Measurements from ENCODE around the gene IZUMO4. TPM values are rescaled to one million over a fixed set of nuclear protein-coding genes. Genes with fewer than 3 reads are reported as not detected.

The IZUMO4 gene
- total RNA-seq, 1 experiment from 2014 or later: 5.3 TPM

DNA sequence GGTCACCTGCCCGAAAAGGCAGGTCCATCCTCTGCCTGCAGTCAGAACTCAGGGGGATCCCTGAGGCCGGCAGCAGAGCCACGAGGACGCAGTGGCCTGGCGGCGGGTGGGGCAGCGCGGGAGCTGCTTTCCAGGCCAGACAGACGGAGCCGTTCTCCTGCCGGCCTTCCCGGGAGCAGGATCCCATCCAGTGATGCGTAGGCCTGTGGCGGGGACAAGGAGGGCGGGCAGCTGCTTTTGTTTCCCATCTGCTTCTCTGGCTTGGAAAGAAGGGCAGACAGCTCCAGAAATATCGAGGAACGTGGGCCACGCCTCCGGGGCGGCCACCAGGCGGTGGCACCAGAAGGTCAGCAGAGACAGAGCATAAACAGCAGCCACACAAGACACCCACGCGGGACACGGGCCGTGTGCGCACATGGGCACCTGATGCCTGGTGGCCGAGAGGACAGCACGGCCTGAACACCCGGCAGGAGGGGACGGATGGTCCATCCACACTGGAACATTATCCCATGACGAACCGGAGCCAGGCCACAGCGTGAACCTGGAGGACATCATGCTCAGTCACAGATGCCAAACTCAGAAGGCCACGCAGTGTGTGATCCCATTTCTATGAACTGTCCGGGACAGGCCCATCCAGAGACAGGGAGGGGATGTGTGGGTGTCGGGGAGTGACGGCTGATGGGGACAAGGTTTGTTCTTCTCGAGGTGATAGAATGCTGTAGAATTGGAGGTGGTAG is 31.8 kb upstream of the IZUMO4 start:
- ChIA-PET CTCF (no interaction called here), POLR2A (interaction anchor here (2.2 kb wide), 1 partner anchor 13 kb away, joined by 6 read pairs; no protein-coding TSS in a partner anchor)
- DNase-seq (ENCODE audit: unreplicated experiment): no peak
- H3K4me3 Mint-ChIP-seq (ENCODE audit: unreplicated experiment): no peak overlapping the region
- peaks cover 13% of the 10 kb centered on the region for H3K4me1 Mint-ChIP-seq (ENCODE audit: insufficient read depth, unreplicated experiment)
- H3K27ac Mint-ChIP-seq (ENCODE audit: low read depth, unreplicated experiment): peak overlapping the region; percentile 37
- no peaks in the 10 kb centered on the region for H3K27me3 Mint-ChIP-seq (ENCODE audit: insufficient read depth, unreplicated experiment)
- intact Hi-C loops (cut with micrococcal nuclease): no loop called here
- BruUV-seq (replicated peaks): no TSS peak
- TF ChIP-seq, protein P1, sequence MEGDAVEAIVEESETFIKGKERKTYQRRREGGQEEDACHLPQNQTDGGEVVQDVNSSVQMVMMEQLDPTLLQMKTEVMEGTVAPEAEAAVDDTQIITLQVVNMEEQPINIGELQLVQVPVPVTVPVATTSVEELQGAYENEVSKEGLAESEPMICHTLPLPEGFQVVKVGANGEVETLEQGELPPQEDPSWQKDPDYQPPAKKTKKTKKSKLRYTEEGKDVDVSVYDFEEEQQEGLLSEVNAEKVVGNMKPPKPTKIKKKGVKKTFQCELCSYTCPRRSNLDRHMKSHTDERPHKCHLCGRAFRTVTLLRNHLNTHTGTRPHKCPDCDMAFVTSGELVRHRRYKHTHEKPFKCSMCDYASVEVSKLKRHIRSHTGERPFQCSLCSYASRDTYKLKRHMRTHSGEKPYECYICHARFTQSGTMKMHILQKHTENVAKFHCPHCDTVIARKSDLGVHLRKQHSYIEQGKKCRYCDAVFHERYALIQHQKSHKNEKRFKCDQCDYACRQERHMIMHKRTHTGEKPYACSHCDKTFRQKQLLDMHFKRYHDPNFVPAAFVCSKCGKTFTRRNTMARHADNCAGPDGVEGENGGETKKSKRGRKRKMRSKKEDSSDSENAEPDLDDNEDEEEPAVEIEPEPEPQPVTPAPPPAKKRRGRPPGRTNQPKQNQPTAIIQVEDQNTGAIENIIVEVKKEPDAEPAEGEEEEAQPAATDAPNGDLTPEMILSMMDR (IDR thresholded peaks at IDR 0.05; ENCODE audit: unreplicated experiment): no peak
- H3K9me3 Mint-ChIP-seq (ENCODE audit: unreplicated experiment): no peaks in the 10 kb centered on the region
- peaks cover 4% of the 10 kb centered on the region for H3K36me3 Mint-ChIP-seq (ENCODE audit: insufficient read depth, unreplicated experiment)

DNA sequence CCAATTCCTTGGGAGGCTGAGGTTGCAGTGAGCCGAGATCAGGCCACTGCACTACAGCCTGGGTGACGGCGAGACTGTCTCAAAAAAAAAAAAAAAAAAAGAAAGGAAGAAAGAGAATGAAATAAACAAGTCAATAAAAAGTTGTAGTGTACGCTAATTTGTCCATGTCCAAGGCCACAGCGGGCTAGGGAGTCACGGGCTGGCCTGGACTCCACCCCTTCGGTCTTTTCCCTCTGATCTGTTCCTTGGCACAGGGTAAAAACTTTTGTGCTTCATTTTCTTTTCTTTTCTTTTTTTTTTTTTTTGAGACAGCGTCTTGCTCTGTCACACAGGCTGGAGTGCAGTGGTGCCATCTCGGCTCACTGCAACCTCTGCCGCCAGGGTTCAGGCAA is 26.3 kb upstream of the IZUMO4 start:
- H3K27me3 Mint-ChIP-seq (ENCODE audit: insufficient read depth, unreplicated experiment): no peaks in the 10 kb centered on the region
- DNase-seq (ENCODE audit: unreplicated experiment): no peak
- BruUV-seq (replicated peaks): no TSS peak
- POLR2A ChIA-PET: interaction anchor here (0.5 to 1.5 kb wide), 9 partner anchors 11 to 142 kb away, joined by 3 to 5 read pairs (median 4); partner anchors contain the start of gene MOB3A
- no peaks in the 10 kb centered on the region for H3K4me1 Mint-ChIP-seq (ENCODE audit: insufficient read depth, unreplicated experiment)
- CTCF ChIA-PET: interaction anchor here (0.5 to 2.5 kb wide), 19 partner anchors 10 to 296 kb away, joined by 3 to 17 read pairs (median 4); partner anchors contain the start of gene BTBD2
- H3K4me3 Mint-ChIP-seq (ENCODE audit: unreplicated experiment): no peak overlapping the region
- intact Hi-C loops (cut with micrococcal nuclease): no loop called here
- no peaks in the 10 kb centered on the region for H3K9me3 Mint-ChIP-seq (ENCODE audit: unreplicated experiment)
- TF ChIP-seq, protein P1 (IDR thresholded peaks at IDR 0.05; ENCODE audit: unreplicated experiment): no peak
- no peak overlapping the region for H3K27ac Mint-ChIP-seq (ENCODE audit: low read depth, unreplicated experiment)
- H3K36me3 Mint-ChIP-seq (ENCODE audit: insufficient read depth, unreplicated experiment): peaks cover 59% of the 10 kb centered on the region

DNA sequence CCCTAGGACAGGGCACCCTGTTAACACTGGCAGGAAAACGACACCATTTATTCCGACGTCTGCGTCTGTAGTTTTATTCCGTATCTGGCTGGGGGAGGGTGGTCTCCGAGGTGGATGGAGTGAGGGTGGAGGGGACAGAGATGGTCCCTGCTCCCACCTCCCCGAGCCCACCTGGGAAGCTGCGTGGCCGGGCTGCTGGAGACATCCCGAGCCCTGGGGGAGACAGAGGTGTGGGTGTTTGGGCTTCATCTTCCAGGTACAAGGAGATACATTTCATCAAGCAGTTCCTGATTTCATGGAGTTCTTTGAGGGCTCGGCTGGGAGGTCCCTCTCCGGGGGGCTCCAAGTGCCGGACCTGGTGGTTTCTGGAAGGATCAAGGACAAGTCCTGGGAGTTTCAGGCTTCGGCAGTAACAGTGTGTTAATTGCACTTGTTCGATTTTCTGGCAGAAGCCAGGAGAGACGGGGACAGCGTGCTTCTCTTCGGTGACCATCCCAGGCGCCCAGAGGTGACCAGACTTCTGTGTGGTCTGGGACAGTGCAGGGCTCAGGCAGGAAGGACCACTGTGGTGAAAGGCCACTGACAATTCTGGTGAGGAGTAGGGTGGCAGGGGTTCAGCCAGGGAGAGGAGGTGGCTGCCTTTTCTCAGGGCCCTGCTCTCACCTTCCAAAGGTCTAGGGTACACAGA is 25.6 kb upstream of the IZUMO4 start:
- no peaks in the 10 kb centered on the region for H3K9me3 Mint-ChIP-seq (ENCODE audit: unreplicated experiment)

More for the DNA sequence above, 25.6 kb upstream of the IZUMO4 start:
- Mint-ChIP-seq H3K27ac (ENCODE audit: low read depth, unreplicated experiment) (no peak overlapping the region), H3K27me3 (ENCODE audit: insufficient read depth, unreplicated experiment) (no peaks in the 10 kb centered on the region), H3K4me1 (ENCODE audit: insufficient read depth, unreplicated experiment) (no peaks in the 10 kb centered on the region), H3K4me3 (ENCODE audit: unreplicated experiment) (no peak overlapping the region), H3K36me3 (ENCODE audit: insufficient read depth, unreplicated experiment) (peaks cover 66% of the 10 kb centered on the region)
- TSS peak; percentile 59 for BruUV-seq (replicated peaks)
- ChIA-PET CTCF (interaction anchor here (0.6 to 1.4 kb wide), 3 partner anchors 40 to 296 kb away, joined by 3 to 12 read pairs (median 3); no protein-coding TSS in a partner anchor), POLR2A (interaction anchor here (1.0 kb wide), 1 partner anchor 43 kb away, joined by 3 read pairs; no protein-coding TSS in a partner anchor)
- no peak for DNase-seq (ENCODE audit: unreplicated experiment)
- TF ChIP-seq, protein P1 (IDR thresholded peaks at IDR 0.05; ENCODE audit: unreplicated experiment): no peak
- intact Hi-C loops (cut with micrococcal nuclease): no loop called here

Data from MCF 10A (cell line).